Fibroblast of skin of left biceps (primary cell): ENCODE measurements around the gene CAP1.
A peak's percentile ranks its signal among the peaks of the same experiment; 100 is the strongest.
"Not testable (repeated sequence)": the region's sequence is repeated elsewhere in the genome, so short reads cannot be mapped to it uniquely, and the experiment has no call there.

Experiments used
- DNase-seq, 2 experiments: peaks; one replicate each; pipeline ENCODE4 v3.0.0-alpha.2; 2013; ENCODE audit warnings: low read depth in 2 of 2

Gene CAP1

DNA sequence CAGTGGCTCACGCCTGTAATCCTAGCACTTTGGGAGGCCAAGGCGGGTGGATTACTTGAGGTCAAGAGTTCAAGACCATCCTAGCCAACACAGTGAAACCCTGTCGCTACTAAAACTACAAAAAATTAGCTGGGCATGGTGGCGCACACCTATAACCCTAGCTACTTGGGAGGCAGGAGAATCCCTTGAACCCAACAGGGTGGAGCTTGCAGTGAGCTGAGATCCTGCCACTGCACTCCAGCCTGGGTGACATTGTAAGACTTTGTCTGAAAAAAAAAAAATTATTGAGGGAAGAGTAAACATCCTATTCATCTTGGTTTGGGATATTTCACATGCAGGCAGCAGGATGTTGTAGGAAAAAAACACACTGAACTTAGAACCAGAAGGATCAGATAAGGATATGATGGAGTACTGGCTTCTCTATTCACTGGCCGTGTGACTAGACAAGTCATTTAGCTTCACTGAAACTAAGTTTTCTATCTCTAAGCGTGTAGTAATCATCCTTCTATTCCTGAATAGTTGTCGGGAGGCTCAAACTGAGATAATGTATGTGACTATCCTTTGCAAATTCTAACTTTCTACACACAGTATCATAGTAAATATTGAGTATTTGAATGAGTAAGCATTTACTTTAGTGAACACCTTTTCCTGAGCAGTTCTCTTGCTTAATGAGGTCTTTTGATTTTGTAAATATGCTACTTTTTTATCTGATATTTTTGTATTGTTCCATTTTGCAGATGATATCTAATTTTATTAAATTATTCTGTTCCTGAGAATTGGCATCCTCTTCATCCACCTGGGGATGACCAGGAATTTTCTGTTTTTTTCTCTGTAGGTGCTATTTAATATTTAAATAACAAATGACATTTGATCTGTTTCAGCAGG, 18.2 kb downstream of the CAP1 start:
- no peak for DNase-seq

DNA sequence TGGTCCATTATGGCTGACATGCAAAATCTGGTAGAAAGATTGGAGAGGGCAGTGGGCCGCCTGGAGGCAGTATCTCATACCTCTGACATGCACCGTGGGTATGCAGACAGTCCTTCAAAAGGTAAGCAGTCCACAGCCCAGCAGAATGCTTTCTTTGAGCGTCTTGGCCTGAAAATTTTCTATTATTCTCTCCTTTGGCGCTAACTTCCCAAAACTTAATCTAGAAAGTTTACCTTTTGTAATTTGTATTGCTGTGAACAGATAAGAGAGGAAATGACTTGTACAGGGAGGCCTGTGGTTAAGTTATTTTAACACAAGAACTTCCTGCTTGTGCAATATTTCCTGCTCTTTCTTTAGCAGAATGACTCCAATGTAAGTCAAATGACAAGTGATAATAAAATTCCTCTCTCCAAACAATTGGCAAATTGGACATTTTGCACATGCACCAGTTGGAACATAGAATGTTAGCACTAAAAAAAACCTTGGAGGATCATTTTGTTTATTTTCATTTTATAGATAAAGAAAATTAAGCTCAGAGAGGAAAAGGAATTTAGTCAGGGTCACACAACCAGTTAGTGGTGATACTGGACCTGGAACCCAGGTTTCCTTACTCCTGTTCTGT, 18.9 kb downstream of the CAP1 start:
- DNase-seq = no peak

DNA sequence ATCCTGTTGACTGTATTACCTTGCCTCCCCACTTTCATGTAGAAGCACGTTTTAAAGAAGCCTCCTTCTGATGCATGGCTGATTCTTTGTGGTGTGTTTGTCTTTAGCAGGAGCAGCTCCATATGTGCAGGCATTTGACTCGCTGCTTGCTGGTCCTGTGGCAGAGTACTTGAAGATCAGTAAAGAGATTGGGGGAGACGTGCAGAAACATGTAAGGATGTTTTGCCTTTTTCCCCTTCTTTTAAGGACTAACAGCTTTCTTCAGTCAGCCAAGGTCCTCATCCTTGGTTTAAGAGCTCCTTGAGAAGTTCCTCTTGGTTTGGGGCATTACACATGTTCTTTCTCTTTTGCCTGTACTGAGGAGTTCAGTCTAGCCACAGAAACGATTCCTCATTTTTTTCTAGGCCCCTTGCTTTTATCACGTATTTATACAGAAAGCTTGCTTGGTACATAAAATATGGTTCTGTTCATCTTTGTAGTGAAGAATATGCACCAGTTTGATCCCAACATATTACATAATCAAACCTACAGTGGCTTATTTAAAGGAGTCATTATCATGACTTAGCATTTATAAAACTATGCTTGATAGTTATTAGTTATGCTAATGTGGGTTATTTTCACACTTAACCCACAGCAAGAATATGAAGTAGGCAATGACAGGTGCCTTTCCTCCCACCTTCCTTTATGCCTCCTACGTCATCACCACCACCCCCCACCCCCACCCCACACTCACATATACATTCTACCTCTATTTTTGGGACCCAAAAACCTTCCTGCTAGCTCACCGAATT, 19.6 kb downstream of the CAP1 start:
- DNase-seq = no peak

DNA sequence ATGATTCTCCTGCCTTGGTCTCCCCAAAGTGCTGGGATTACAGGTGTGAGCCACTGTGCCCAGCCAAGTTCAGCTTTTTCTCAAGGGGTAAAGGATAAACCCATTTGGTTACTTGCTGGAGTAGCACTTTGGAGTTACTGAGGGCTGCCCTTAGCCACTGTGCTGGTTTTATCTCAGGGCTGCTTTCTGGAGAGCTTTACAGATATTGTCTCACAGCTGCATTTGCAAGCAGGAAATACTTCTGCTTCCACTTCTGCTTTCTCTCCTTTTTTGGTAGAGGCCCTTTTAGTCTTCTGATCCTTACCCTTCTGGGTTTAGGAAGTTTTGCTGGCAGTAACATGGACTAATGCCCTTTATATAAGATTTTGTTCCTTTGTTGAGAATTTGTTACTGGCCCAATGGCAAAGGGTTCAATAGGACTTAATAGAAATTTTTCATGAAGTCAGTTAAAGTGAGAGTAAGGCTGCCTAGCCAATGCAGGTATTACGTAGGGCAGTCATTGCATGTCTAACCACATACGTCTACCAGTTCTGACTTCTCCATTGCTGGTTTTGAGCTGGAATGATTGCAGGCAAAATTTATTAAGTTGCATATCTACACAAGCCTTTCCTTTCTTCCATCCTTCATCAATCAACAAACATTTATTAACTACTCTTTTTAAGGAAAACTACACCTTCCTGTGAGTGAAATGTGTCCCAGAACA, 24.4 kb downstream of the CAP1 start:
- no peak for DNase-seq

DNA sequence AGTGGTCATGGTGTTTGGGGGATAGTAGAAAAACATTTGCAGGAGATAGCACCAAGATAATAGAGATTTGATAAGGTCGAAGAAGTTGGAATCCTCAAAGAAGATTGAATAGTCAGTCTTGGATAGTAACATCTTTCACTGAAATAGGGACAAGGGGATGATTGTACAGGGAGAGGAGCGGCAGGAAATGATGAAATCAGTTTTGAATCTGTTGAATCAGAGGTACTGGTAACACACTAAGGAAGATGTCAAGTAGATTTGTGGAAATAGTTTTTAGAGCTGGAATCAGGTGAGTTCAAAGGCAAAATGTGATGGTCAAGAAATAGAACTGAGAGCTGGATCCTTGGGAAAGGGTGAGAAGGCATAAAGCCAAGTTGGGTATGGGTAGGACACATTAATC, 26.5 kb downstream of the CAP1 start:
- DNase-seq = no peak

DNA sequence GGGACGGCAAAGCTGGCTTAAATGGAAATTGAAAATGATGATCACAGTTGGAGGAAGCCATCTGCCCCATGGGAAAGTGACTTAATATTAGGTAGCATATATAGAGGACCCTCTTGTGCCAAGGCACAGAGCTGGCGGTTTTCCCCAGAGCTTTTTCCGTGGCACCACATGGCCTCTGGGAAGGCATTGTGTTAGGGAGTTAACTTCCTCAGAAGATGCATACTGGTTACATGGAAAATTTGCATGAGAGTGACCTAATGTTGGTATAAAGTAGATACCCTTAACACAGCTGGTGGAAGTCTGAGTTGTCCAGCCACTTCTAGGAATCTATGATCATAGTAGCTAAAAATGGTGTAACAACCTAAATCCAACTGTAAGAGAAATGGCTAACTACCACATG, 27.3 kb downstream of the CAP1 start:
- no peak for DNase-seq

DNA sequence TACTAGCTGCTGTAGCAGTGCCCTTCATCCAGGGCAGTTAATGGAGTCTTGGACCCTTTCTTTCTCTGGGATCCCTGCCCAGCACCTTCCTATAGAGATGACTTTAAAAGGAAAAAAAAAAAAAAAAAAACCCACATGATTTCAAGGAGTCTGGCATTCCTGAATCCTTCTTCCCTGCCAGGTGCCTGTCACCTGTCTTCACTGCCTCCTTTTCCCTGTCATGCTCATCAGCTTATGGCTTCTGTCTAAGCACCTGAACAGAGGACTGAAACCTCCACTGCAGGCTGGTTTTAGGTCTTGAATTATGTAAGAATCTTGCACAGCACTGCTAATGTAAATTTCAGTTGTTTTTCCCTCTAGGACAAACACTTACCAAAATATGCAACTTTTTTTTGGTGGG, 31.6 kb downstream of the CAP1 start:
- DNase-seq = no peak

GRCh38 chr1:40073062-40073461, 32.5 kb downstream of the CAP1 start:
- no peak for DNase-seq

DNA sequence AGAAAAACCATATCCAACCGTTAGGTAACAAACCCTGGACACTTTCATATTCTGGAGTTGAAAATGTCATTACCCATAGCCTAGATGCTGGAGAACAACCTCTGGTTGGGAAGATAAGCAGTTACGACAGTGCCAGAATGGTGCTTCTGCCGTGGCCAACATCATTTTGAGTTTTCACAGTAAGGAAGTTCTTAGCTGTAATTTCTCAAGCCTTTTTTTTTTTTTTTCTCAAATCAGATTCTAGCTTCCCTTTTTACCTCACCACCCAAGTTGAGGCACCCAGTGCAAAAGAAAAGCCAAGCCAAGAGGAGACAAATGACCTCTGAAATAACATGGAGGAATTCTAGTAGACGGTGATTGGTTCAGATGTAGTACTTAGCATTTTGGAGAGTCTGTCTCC, 34.7 kb downstream of the CAP1 start:
- DNase-seq = no peak

DNA sequence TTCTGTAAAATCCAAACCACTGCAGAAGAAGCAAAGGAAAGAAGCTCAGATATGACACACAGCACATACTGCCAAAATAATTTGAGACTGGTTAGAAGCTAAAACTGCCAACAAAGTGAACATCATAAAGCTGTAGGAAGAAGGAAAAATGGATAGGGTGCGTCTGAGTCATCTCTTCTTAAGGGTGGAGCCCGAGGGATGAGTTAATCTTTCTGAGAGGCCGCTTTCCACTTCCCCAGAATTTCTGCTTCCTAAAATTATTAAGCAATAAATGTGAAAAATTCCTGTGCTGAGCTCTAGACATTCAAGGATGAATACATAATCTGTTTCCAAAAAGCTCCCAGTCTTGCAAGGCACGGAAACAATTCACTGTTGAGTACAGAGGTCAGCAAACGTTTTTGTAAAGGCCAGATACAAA, 36.4 kb downstream of the CAP1 start:
- peak; percentile 63 to 64 for DNase-seq

DNA sequence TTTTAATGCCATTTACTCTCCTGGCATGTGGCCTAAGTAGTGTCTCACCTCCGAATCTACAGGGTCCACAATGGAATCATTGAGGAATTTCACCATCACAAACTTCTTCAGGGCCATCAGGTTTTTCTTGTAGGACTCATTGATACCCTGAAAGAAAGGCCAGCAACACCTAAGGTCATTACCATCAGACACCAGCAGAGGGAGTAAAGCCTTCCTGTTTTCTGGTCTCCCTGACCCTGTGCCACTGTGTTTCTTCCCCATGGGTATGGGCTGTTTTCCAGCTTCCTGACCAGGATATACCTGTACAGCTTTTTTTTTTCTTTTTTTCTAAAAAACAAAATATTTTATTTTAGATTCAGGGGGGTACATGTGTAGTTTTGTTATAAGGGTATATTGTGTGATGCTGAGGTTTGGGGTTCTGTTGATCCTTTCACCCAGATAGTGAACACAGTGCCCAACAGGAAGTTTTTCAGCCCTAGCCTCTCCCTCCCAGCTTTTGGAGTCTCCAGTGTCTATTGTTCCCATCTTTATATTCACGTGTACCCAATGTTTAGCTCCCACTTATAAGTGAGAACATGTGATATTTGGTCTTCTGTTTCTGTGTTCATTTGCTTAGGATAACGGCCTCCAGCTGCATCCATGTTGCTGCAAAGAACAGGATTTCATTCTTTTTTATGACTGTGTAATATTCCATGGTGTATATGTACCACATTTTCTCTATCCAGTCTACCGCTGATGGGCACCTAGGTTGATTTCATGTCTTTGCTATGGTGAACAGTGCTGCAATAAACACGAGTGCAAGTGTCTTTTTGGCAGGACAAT, 38.2 kb downstream of the CAP1 start:
- DNase-seq = no peak

- DNase-seq = no peak
These were observed 39.4 kb downstream of the CAP1 start for GRCh38 chr1:40079774-40080400.

DNA sequence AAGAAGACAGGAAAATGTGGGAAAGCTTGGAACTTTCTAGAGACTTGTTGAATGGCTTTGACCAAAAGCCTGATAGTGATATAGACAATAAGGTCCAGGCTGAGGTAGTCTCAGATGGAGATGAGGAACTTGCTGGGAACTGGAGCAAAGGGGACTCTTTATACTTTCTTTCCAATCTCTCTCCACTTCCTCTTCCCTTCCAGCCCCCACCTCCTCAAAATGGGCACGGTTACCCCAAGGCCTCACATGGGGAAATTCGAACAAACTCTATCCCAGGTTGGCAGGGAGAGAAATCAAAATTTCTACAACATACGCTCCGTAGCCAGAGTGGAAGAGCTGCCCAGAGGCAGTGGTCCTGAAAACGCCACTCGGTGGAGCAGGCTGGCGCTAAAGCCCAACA, 41.3 kb downstream of the CAP1 start:
- DNase-seq = no peak

- DNase-seq = not testable (repeated sequence)
These were observed 44.2 kb downstream of the CAP1 start for GRCh38 chr1:40084750-40085149.

GRCh38 chr1:40090652-40091355, 50.3 kb downstream of the CAP1 start:
- no peak for DNase-seq

DNA sequence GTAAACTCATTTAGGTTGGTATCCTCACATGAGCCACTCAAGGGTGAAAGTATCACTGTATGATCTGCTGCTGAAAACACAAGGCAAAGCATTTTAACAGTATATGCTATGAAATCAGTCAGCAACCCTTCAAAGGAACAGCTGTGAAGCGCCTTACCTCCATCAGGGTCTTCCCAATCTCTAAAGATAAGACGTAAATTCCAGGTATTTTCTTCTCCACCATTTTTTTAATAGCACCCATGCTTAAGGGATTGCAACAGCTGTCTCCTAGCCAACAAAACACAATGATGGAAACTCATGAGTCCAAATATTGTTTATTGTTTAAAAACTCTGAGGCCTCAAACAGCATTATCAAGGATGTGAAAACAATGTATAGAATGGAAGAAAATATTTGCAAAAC, 51.7 kb downstream of the CAP1 start:
- DNase-seq = no peak

DNA sequence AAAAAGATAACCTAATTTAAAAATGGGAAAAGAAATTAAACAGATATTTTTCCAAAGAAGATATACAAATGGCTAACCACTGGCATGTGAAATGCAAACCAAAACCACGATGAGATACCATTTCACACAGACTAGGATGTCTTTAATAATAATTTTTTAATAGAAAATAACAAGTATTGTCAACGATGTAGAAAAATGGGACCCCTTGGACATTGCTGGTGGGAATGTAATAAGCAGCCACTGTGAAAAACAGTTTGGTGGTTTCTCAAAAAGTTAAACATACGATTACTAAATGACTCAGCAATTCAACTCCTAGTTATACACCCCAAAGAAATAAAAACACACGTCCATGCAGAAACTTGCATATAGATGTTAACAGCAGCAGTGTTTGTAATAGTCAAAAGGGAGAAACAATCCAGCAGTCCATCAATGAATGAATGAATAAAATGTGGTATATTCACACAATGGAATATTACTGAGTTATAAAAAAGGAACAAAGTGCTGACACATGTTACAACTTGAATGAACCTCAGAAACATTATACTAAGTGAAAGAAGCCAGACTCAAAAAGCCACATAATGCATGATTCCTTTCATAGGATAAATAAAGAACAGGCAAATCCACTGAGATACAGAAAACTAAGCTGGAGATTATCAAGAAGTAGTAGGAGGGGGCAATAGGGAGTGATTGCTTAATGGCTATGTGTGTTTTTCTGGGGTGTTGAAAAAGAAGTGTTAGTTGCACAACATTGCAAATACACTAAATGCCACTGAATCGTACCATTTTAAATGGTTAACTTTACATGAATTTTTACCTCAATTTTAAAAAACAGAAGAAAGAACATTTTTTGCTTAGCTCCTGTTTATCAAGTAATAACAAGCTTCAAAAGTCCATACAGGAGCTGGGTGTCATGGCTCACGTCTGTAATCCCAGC, 52.4 kb downstream of the CAP1 start:
- DNase-seq = peak; percentile 38 to 50

DNA sequence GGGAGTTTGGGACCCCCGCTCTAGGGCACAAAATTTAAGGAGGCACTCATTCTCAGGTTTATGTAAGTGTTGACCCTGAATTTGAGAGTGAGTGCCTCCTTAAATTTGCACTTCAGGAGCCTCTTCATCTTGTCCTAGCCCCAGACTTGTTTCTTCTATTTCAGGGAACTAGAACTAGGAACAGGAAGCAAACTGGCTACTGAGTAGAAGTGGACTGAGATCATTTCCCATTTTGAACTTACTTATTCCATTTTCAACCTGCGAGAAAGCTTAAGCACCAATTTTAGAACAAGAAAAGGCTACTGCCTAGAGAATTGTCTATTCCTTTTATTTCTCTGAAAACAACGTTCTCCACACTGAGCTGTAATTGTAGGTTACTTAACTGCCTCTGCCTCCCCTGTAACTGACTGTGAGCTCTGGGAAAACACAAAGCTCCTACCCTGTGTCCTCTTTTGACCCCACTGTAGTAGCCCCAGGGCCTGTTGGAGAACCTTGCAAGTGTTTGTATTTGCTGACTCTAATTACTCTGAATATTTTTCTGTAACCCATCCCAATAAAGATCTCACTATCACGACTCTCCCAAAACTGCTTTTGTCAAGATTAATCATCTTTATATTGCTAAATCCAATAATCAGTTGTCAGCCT, 54.1 kb downstream of the CAP1 start:
- no peak for DNase-seq
